ENCODE results near the gene OSBPL5. TPM values are rescaled to one million over a fixed set of nuclear protein-coding genes. Genes with fewer than 3 reads are reported as not detected.
A peak's percentile ranks its signal among the peaks of the same experiment; 100 is the strongest.
"Not testable (repeated sequence)": the region's sequence is repeated elsewhere in the genome, so short reads cannot be mapped to it uniquely, and the experiment has no call there.

The OSBPL5 gene
- polyA plus RNA-seq, 3 donors = 3.1 to 30.3 (median 6.8) TPM

DNA sequence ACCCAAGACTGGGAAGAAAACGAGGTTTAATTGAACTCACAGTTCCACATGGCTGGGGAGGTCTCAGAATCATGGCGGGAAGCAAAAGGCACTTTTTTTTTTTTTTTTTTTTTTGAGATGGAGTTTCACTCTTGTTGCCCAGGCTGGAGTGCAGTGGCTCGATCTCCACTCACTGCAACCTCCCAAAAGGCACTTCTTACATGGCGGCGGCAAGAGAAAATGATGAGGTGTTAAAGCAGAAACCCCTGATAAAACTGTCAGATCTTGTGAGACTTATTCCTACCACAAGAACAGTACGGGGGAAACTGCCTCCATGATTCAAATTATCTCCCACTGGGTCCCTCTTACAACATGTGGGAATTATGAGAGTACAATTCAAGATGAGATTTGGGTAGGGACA, 100.4 kb downstream of the OSBPL5 start:
- H3K4me2 ChIP-seq (replicated peaks; ENCODE audit: extremely low read depth, low read length, poor library complexity, severe bottlenecking); H3K4me1 Mint-ChIP-seq; H3K4me3 ChIP-seq (replicated peaks in 1 of 3; ENCODE audit: low read depth in 2 of 3, low read length in 3 of 3); DNase-seq; H3K27me3 ChIP-seq (ENCODE audit: control insufficient read depth in 2 of 2, insufficient read depth in 2 of 2, low read length in 2 of 2); H3K9ac ChIP-seq (ENCODE audit: insufficient read depth, low read length, poor library complexity, severe bottlenecking); H3K79me2 ChIP-seq (ENCODE audit: insufficient read depth, low read length); H3K9me3 ChIP-seq (replicated peaks in 1 of 2; ENCODE audit: control insufficient read depth in 1 of 2, insufficient read depth in 1 of 2, low read length in 2 of 2); H3K27ac ChIP-seq (ENCODE audit: low read depth in 1 of 2, low read length in 2 of 2); H4K20me1 ChIP-seq (ENCODE audit: insufficient read depth, low read length); intact Hi-C loops (cut with micrococcal nuclease); H3K36me3 Mint-ChIP-seq; H2AFZ ChIP-seq (ENCODE audit: insufficient read depth, low read depth, low read length, poor library complexity, severe bottlenecking); H3K27ac Mint-ChIP-seq; H3K36me3 ChIP-seq (replicated peaks in 1 of 2; ENCODE audit: control insufficient read depth in 1 of 2, insufficient read depth in 2 of 2, low read length in 2 of 2); H3K4me1 ChIP-seq (ENCODE audit: control insufficient read depth in 1 of 2, insufficient read depth in 2 of 2, low read length in 2 of 2): not testable (repeated sequence)
- H3K9me3 Mint-ChIP-seq = peaks cover 0 to 15% (median 8%) of the 10 kb centered on the region in 7 donors
- H3K27me3 Mint-ChIP-seq (ENCODE audit: low read depth in 3 of 3) = peaks cover 3 to 32% (median 12%) of the 10 kb centered on the region in 3 donors
- H3K4me3 Mint-ChIP-seq = peak overlapping the region in 1 of 2 donors; percentile 17
- no CpG with 5 or more reads among the region's 6 CpGs for WGBS (ENCODE audit: insufficient coverage)

DNA sequence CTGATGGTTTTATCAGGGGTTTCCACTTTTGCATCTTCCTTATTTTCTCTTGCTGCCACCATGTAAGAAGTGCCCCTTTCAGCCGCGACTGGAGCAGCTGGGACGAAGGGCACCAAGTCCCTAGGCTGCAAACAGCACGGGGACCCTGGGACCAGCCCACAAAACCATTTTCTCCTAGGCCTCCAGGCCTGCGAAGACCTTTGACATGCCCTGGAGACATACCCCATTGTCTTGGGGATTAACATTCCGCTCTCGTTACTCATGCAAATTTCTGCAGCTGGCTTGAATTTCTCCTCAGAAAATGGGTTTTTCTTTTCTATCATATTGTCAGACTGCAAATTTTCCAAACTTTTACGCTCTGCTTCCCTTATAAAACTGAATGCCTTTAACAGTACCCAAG, 101.2 kb downstream of the OSBPL5 start:
- H3K36me3 Mint-ChIP-seq; H3K36me3 ChIP-seq (replicated peaks in 1 of 2; ENCODE audit: control insufficient read depth in 1 of 2, insufficient read depth in 2 of 2, low read length in 2 of 2); H3K4me3 ChIP-seq (replicated peaks in 1 of 3; ENCODE audit: low read depth in 2 of 3, low read length in 3 of 3); H3K4me1 Mint-ChIP-seq; intact Hi-C loops (cut with micrococcal nuclease); H3K4me1 ChIP-seq (ENCODE audit: control insufficient read depth in 1 of 2, insufficient read depth in 2 of 2, low read length in 2 of 2); H4K20me1 ChIP-seq (ENCODE audit: insufficient read depth, low read length); DNase-seq; H3K79me2 ChIP-seq (ENCODE audit: insufficient read depth, low read length); H3K27me3 ChIP-seq (ENCODE audit: control insufficient read depth in 2 of 2, insufficient read depth in 2 of 2, low read length in 2 of 2); H3K27ac ChIP-seq (ENCODE audit: low read depth in 1 of 2, low read length in 2 of 2); H3K9me3 ChIP-seq (replicated peaks in 1 of 2; ENCODE audit: control insufficient read depth in 1 of 2, insufficient read depth in 1 of 2, low read length in 2 of 2); H3K27ac Mint-ChIP-seq; H3K9ac ChIP-seq (ENCODE audit: insufficient read depth, low read length, poor library complexity, severe bottlenecking); H2AFZ ChIP-seq (ENCODE audit: insufficient read depth, low read depth, low read length, poor library complexity, severe bottlenecking); H3K4me2 ChIP-seq (replicated peaks; ENCODE audit: extremely low read depth, low read length, poor library complexity, severe bottlenecking); H3K4me3 Mint-ChIP-seq: not testable (repeated sequence)
- Mint-ChIP-seq H3K9me3 (peaks cover 0 to 15% (median 8%) of the 10 kb centered on the region in 7 donors), H3K27me3 (ENCODE audit: low read depth in 3 of 3) (peaks cover 4 to 33% (median 9%) of the 10 kb centered on the region in 3 donors)
- 94% methylated on average over 4 of the region's 8 CpGs for WGBS (ENCODE audit: insufficient coverage)

DNA sequence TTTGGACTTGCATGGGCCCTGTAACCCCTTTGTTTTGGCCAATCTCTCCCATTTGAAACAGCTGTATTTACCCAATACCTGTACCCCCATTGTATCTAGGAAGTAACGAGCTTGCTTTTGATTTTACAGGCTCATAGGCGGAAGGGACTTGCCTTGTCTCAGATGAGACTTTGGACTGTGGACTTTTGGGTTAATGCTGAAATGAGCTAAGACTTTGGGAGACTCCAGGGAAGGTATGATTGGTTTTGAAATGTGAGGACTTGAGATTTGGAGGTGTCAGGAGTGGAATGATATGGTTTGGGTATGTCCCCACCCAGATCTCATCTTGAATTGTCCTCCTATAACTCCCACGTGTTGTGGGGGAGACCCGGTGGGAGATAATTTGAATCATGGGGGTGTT, 101.7 kb downstream of the OSBPL5 start:
- H3K9ac ChIP-seq (ENCODE audit: insufficient read depth, low read length, poor library complexity, severe bottlenecking); H3K4me1 ChIP-seq (ENCODE audit: control insufficient read depth in 1 of 2, insufficient read depth in 2 of 2, low read length in 2 of 2); H3K4me3 Mint-ChIP-seq; H2AFZ ChIP-seq (ENCODE audit: insufficient read depth, low read depth, low read length, poor library complexity, severe bottlenecking); intact Hi-C loops (cut with micrococcal nuclease); H4K20me1 ChIP-seq (ENCODE audit: insufficient read depth, low read length); H3K27me3 ChIP-seq (ENCODE audit: control insufficient read depth in 2 of 2, insufficient read depth in 2 of 2, low read length in 2 of 2); H3K36me3 Mint-ChIP-seq; H3K4me1 Mint-ChIP-seq; H3K27ac Mint-ChIP-seq; H3K4me3 ChIP-seq (replicated peaks in 1 of 3; ENCODE audit: low read depth in 2 of 3, low read length in 3 of 3); DNase-seq; H3K9me3 ChIP-seq (replicated peaks in 1 of 2; ENCODE audit: control insufficient read depth in 1 of 2, insufficient read depth in 1 of 2, low read length in 2 of 2); H3K4me2 ChIP-seq (replicated peaks; ENCODE audit: extremely low read depth, low read length, poor library complexity, severe bottlenecking); H3K79me2 ChIP-seq (ENCODE audit: insufficient read depth, low read length); H3K27ac ChIP-seq (ENCODE audit: low read depth in 1 of 2, low read length in 2 of 2); H3K36me3 ChIP-seq (replicated peaks in 1 of 2; ENCODE audit: control insufficient read depth in 1 of 2, insufficient read depth in 2 of 2, low read length in 2 of 2): not testable (repeated sequence)
- Mint-ChIP-seq H3K9me3 (peaks cover 0 to 15% (median 8%) of the 10 kb centered on the region in 7 donors), H3K27me3 (ENCODE audit: low read depth in 3 of 3) (peaks cover 5 to 33% (median 9%) of the 10 kb centered on the region in 3 donors)
- WGBS (ENCODE audit: insufficient coverage) = 100% methylated on average over 1 of the region's 4 CpGs
